Heart right ventricle (tissue), 16 donors: Measurements from ENCODE around the gene SHC4. TPM values are rescaled to one million over a fixed set of nuclear protein-coding genes. Genes with fewer than 3 reads are reported as not detected.

Experiments used
- ATAC-seq, 8 donors: fragments of 200-7000 bp; cut with Tn5 transposase; one replicate each; pipeline ENCODE4 v1.9.1; 2020; ENCODE audit warnings: mild to moderate bottlenecking in 8 of 8, moderate library complexity in 8 of 8, moderate number of reproducible peaks in 1 of 8
- DNase-seq, 2 donors: peaks; one replicate each; pipeline ENCODE4 v3.0.0-alpha.2; 2020
- H3K27ac ChIP-seq, 10 donors: fragments of 200-600 bp; sonication (generic) in 2 of 10; one replicate each; pipeline versions ENCODE4 v1.5.0 to v1.8.0; 2020 to 2022; ENCODE audit warnings: mild to moderate bottlenecking in 3 of 10
- H3K27me3 ChIP-seq, 7 donors: fragments of 200-600 bp; one replicate each; pipeline ENCODE4 v1.8.0; 2021 to 2022; ENCODE audit warnings: mild to moderate bottlenecking in 2 of 7
- H3K36me3 ChIP-seq, 9 donors: fragments of 200-600 bp; sonication (generic) in 1 of 9; one replicate each; pipeline versions ENCODE4 v1.5.0 to v1.8.0; 2020 to 2022; ENCODE audit warnings: mild to moderate bottlenecking in 2 of 9
- H3K4me1 ChIP-seq, 9 donors: fragments of 200-600 bp; sonication (generic) in 1 of 9; one replicate each; pipeline versions ENCODE4 v1.5.0 to v1.8.0; 2020 to 2022; ENCODE audit warnings: mild to moderate bottlenecking in 4 of 9
- H3K4me3 ChIP-seq, 10 donors: fragments of 200-600 bp; sonication (generic) in 2 of 10; one replicate each; pipeline versions ENCODE4 v1.5.0 to v1.8.0; 2020 to 2022; ENCODE audit warnings: mild to moderate bottlenecking in 7 of 10, moderate library complexity in 2 of 10
- H3K9me3 ChIP-seq, 11 donors: fragments of 200-600 bp in 10 of 11; sonication (generic) in 2 of 11; one replicate each; pipeline versions ENCODE4 v1.5.0 to v1.8.0; 2013 to 2022; ENCODE audit warnings: mild to moderate bottlenecking in 2 of 11, control low read depth in 1 of 11, moderate library complexity in 1 of 11
- CTCF ChIP-seq, 9 donors: fragments of 200-600 bp; sonication (generic) in 2 of 9; IDR thresholded peaks; one replicate each; pipeline versions ENCODE4 v1.5.0 to v1.8.0; 2021 to 2022; ENCODE audit warnings: antibody characterized with exemption in 9 of 9, mild to moderate bottlenecking in 5 of 9, moderate library complexity in 1 of 9
- WGBS, 2 donors: extraction: QIAGEN DNeasy Blood & Tissue Kit; methylation state at CpG; one replicate each; pipeline ENCODE4 v1.1.7; 2013; ENCODE audit warnings: inconsistent platforms in 1 of 2; 5-methylcytosine and 5-hydroxymethylcytosine counted together
- intact Hi-C, 10 donors: fragments of 100-400 bp; cut with DNase I; formaldehyde crosslinking; loops; one replicate each; pipeline versions ENCODE4 v1.11.1 to v1.14.2; 2022
- polyA plus RNA-seq, 2 donors: library from polyadenylated mRNA; stranded (reverse); fragments of 200-250 nt; gene quantifications; one replicate each; pipeline ENCODE4 v1.2.3, GENCODE V29; 2013
- total RNA-seq, 10 donors: library from RNA; stranded (reverse); fragmentation: NEBNext Ultra II Directional in 3 of 10; extraction: Animal tissue kit (Norgen Biotek cat#: 25700) in 3 of 10; gene quantifications; one replicate each; pipeline versions ENCODE4 v1.2.1 to v1.2.4, GENCODE V29; 2021 to 2023
- donor health status: Arrhythmogenic right ventricular cardiomyopathy.
- donor health status: ischemic (EF 13 %, LVEDD 7.1; RV severe dilation, severe dysfunction).
- donor health status: healthy with polysubstance abuse.
- donor health status: DM: no; HTN: yes; CAD: no.
- donor health status: DM: no; HTN: no; CAD: no.
- donor health status: ischemic (EF 25% LVEDD 6.9; RV normal size, moderate dysfunction).
- donor health status: ischemic (EF 25% LVEDD 5.7; RV mildly dilated, moderate dysfunction).
- donor health status: healthy.
- donor health status: DM: yes; HTN: yes; CAD: no.
- donor health status: Ischemic cardiomyopathy.
- donor health status: ischemic (EF 35%, LVEDD 5.7; RV mildly dilated, moderate dysfunction).
- donor health status: nonischemic (EF 11% LVEDD 7.7; RV severe dilation, severe dysfunction).
- donor health status: DM: yes; HTN: yes; CAD: no.
- donor health status: PGD.
- donor health status: ischemic (EF 29% LVEDD 5.4; RV normal size, mild dysfunction).
- donor health status: nonischemic (EF 23%, LVEDD 6.1; RV moderate dilation, normal function).

The SHC4 gene
- total and polyA plus RNA-seq, 12 donors = 1.2 to 4.9 (median 2.2) TPM

GRCh38 chr15:48964898-48965297 is 1.2 kb upstream of the SHC4 start:
- ATAC-seq (no peak), DNase-seq (no peak)
- no peaks in the 10 kb centered on the region for H3K9me3 ChIP-seq
- H3K27me3 ChIP-seq = peaks cover 0 to 24% (median 0%) of the 10 kb centered on the region in 7 donors
- 84 to 85% methylated on average over 2 of the region's 2 CpGs for WGBS, 2 donors
- H3K27ac ChIP-seq = no peak overlapping the region
- no peak for TF ChIP-seq CTCF (IDR thresholded peaks at IDR 0.05)
- intact Hi-C loops = loop anchor here in 5 of 10 donors (5.0 kb wide), 1 partner anchor 88 kb away; the partner anchor contains the start of gene EID1 (in 5 of the 5)
- H3K4me1 ChIP-seq = peaks cover 0 to 27% (median 13%) of the 10 kb centered on the region in 9 donors
- no peaks in the 10 kb centered on the region for H3K36me3 ChIP-seq
- no peak overlapping the region for H3K4me3 ChIP-seq

DNA sequence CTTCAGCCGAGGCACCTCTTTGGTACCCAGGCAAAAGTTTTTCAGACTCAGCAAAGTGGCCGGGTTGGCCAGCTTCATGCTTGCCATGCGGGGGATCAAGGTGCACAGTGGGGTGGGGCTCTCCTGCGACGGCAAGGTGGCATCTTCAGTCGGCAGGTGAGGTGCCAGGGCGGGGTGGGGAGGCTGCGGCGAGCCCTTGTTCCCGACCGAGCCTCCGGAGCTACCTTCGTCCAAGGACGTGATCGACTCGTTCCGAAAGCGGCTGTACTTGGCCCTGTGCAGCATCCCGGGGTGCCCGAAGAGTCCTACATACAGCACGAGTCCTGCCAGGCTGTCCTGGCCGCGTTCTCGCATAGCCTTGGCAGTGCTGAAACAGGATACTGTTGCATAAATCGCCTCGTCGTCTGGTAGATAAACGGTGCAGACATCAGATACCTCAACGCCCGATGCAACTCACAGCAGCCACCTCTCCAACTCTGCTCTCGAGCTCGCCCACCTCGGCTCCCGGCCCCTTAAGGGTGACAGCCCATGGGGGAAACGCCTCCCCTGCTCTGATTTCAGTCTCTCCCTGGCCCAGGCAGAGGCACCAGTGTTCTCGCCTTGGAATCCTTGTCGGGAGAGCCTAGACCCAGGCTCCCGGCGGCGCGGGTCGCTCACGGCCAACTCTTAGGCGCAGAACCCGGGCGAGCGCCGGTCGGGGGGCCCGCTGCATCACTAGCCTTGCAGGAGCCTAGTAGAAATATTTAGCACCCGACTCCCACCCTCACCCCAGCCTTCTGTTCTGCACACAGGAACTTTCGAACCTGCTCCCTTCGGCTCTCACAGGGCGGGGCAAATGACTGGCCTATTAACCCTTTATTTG is 826 bp downstream of the SHC4 start:
- Histone ChIP-seq H3K4me3 (peak overlapping the region; percentile 36 to 72 (median 60)), H3K4me1 (peaks cover 0 to 27% (median 13%) of the 10 kb centered on the region in 9 donors), H3K36me3 (no peaks in the 10 kb centered on the region), H3K27me3 (peaks cover 0 to 24% (median 0%) of the 10 kb centered on the region in 7 donors), H3K27ac (peak overlapping the region in 6 of 10 donors; percentile 13 to 60 (median 29)), H3K9me3 (no peaks in the 10 kb centered on the region)
- no peak for TF ChIP-seq CTCF (IDR thresholded peaks at IDR 0.05)
- WGBS, 2 donors = 5 to 8% methylated on average over 54 of the region's 54 CpGs
- intact Hi-C loops = loop anchor here in 6 of 10 donors (1.0 to 5.0 kb wide), 2 partner anchors 85 to 86 kb away; partner anchors contain the start of gene EID1 (in 6 of the 6)
- ATAC-seq = peak; percentile 51 to 91 (median 78)
- DNase-seq = peak in 1 of 2 donors; percentile 31

DNA sequence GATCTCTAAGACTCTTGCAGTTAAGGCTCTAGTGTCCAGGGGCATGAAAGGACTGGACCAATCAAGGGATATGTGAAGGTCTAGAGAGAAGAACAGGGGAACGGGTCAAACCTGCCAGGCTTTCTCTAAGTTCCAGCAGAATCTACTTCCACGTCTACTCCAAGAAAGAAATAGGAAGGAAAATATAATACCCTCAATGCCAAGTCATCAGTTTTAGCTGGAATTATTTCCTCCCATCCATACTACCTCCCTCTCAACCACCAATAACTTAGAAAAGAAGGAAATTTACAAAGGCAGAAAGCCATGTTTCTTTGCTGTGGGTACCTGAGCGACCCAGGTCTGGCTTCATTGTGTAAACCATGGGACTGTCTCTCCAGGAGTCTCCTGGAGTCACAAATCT is 7.8 kb downstream of the SHC4 start:
- Histone ChIP-seq H3K4me1 (peaks cover 0 to 10% (median 0%) of the 10 kb centered on the region in 9 donors), H3K9me3 (no peaks in the 10 kb centered on the region), H3K36me3 (no peaks in the 10 kb centered on the region), H3K4me3 (no peak overlapping the region), H3K27ac (no peak overlapping the region), H3K27me3 (no peaks in the 10 kb centered on the region)
- WGBS, 2 donors = 79 to 83% methylated on average over 3 of the region's 3 CpGs
- no peak for TF ChIP-seq CTCF (IDR thresholded peaks at IDR 0.05)
- ATAC-seq = no peak
- intact Hi-C loops = no loop called here
- no peak for DNase-seq

GRCh38 chr15:48955370-48955769 is 8.3 kb downstream of the SHC4 start:
- whole genome bisulfite sequencing, 2 donors = 93 to 95% methylated on average over 4 of the region's 4 CpGs
- no peak overlapping the region for H3K4me3 ChIP-seq
- no peaks in the 10 kb centered on the region for H3K9me3 ChIP-seq

More at GRCh38 chr15:48955370-48955769, 8.3 kb downstream of the SHC4 start:
- Histone ChIP-seq H3K4me1 (peaks cover 0 to 10% (median 0%) of the 10 kb centered on the region in 9 donors), H3K36me3 (no peaks in the 10 kb centered on the region), H3K27me3 (no peaks in the 10 kb centered on the region), H3K27ac (no peak overlapping the region)
- intact Hi-C loops = no loop called here
- no peak for TF ChIP-seq CTCF (IDR thresholded peaks at IDR 0.05)
- no peak for ATAC-seq
- DNase-seq = no peak
